Colonic mucosa (tissue), 4 donors: ENCODE measurements around the gene RBM47. TPM values are rescaled to one million over a fixed set of nuclear protein-coding genes. Genes with fewer than 3 reads are reported as not detected.
"Not testable (repeated sequence)": the region's sequence is repeated elsewhere in the genome, so short reads cannot be mapped to it uniquely, and the experiment has no call there.

Experiments
- DNase-seq: peaks from one replicate; pipeline ENCODE4 v3.0.0-alpha.2; 2020
- H3K27ac ChIP-seq: fragments of 200-600 bp; one replicate; pipeline ENCODE4 v1.8.0; 2021
- H3K27me3 ChIP-seq: fragments of 200-600 bp; one replicate; pipeline ENCODE4 v1.8.0; 2021
- H3K36me3 ChIP-seq: fragments of 200-600 bp; one replicate; pipeline ENCODE4 v1.8.0; 2021
- H3K4me1 ChIP-seq: fragments of 200-600 bp; one replicate; pipeline ENCODE4 v1.8.0; 2021; ENCODE audit warnings: mild to moderate bottlenecking
- H3K4me3 ChIP-seq: fragments of 200-600 bp; one replicate; pipeline ENCODE4 v1.8.0; 2021
- H3K9ac ChIP-seq, 2 donors: one replicate each; pipeline ENCODE4 v1.7.0; 2013; ENCODE audit warnings: control low read depth in 2 of 2, low read depth in 2 of 2, low read length in 2 of 2
- H3K9me3 ChIP-seq: fragments of 200-600 bp; one replicate; pipeline ENCODE4 v1.8.0; 2021
- intact Hi-C: fragments of 100-400 bp; cut with DNase I; formaldehyde crosslinking; loops from one replicate; pipeline ENCODE4 v1.14.1; 2022
- total RNA-seq, 2 donors: library from RNA; stranded (reverse); fragmentation: NEBNext Ultra II Directional in 1 of 2; extraction: Animal tissue kit (Norgen Biotek cat#: 25700) in 1 of 2; gene quantifications; one replicate each; pipeline ENCODE4 v1.2.1, GENCODE V29; 2021
- TF ChIP-seq, protein P1 (sequence below): fragments of 200-600 bp; IDR thresholded peaks from one replicate; pipeline ENCODE4 v1.8.0; 2022; ENCODE audit warnings: antibody characterized with exemption, mild to moderate bottlenecking
- donor health status: healthy.
- donor health status: DM: no; HTN: no; CAD: no.
- donor health status: DM: no; HTN: no; CAD: no.

The RBM47 gene
- total RNA-seq, 2 donors from 2014 or later = 279 to 281 TPM

DNA sequence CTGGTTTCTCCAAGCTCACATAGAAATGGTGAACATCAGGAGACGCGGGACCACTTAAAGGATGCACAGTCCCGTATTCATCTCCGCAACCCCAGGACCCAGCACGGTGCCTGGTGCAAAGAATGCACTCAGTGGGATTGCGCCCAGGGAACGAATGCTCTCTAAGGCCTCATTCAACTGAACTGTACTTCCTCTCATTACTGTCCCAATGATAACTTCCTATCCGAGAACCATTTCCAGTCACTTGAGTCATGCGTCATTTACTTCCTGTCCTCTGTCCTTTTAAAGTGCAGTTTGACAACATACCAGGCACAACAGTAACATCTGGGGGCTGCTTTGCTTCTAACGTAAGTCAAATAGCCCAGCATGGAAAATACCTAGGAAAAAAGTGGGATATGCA is 75.7 kb downstream of the RBM47 start:
- DNase-seq = no peak
- Histone ChIP-seq H3K9me3 (no peaks in the 10 kb centered on the region), H3K36me3 (no peaks in the 10 kb centered on the region), H3K4me1 (peaks cover 9% of the 10 kb centered on the region), H3K27ac (no peak overlapping the region), H3K9ac (no peak overlapping the region), H3K27me3 (no peaks in the 10 kb centered on the region), H3K4me3 (no peak overlapping the region)
- intact Hi-C loops = loop anchor here (5.0 to 10.0 kb wide), 2 partner anchors 37 to 161 kb away; no protein-coding TSS in a partner anchor
- TF ChIP-seq, protein P1, sequence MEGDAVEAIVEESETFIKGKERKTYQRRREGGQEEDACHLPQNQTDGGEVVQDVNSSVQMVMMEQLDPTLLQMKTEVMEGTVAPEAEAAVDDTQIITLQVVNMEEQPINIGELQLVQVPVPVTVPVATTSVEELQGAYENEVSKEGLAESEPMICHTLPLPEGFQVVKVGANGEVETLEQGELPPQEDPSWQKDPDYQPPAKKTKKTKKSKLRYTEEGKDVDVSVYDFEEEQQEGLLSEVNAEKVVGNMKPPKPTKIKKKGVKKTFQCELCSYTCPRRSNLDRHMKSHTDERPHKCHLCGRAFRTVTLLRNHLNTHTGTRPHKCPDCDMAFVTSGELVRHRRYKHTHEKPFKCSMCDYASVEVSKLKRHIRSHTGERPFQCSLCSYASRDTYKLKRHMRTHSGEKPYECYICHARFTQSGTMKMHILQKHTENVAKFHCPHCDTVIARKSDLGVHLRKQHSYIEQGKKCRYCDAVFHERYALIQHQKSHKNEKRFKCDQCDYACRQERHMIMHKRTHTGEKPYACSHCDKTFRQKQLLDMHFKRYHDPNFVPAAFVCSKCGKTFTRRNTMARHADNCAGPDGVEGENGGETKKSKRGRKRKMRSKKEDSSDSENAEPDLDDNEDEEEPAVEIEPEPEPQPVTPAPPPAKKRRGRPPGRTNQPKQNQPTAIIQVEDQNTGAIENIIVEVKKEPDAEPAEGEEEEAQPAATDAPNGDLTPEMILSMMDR = no peak

DNA sequence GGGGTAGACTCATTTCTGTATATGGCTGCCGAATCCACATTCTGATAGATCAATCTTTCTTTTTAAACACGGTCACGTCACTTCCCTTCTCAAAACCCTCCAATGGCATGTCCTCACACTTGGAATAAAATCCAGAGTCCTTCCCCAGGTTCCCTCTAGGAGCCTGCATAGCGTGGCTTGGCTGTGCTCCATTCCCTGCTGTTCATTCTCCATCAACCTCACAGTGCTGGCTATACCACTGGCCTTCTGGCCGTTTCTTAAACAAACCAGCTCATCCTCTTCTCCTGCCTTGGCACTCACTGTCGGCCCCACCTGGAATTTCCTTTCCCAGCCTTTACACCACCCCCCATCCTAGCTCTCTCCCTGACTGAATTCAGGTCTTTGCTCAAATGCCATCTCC is 77.1 kb downstream of the RBM47 start:
- TF ChIP-seq, protein P1 = no peak
- peak; percentile 32 for DNase-seq
- intact Hi-C loops = loop anchor here (5.0 to 10.0 kb wide), 2 partner anchors 35 to 162 kb away; no protein-coding TSS in a partner anchor
- Histone ChIP-seq H3K27me3 (no peaks in the 10 kb centered on the region), H3K9me3 (no peaks in the 10 kb centered on the region), H3K9ac (no peak overlapping the region), H3K27ac (no peak overlapping the region), H3K4me3 (no peak overlapping the region), H3K4me1 (peaks cover 9% of the 10 kb centered on the region), H3K36me3 (no peaks in the 10 kb centered on the region)

DNA sequence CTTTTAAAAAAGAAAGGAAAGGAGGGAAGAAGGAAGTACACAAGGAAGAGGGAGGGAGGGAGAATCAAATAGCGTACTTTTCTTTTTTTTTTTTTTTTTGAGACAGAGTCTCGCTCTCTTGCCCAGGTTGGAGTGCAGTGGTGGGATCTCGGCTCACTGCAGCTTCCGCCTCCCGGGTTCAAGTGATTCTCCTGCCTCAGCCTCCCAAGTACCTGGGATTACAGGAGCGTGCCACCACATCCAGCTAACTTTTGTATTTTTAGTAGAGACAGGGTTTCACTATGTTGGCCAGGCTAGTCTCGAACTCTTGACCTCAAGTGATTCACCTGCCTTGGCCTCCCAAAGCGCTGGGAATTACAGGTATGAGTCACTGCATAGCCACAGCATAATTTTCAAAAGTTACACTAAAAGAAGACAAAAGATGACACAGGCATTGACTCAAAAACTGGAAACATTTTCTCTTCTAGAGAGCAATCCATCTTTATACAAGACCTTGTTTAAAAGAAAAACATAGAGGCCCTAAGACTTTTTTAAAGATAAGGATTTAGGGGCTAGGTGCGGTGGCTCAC is 78.0 kb downstream of the RBM47 start:
- not testable (repeated sequence) for DNase-seq, H3K9me3 ChIP-seq, H3K27me3 ChIP-seq, H3K4me1 ChIP-seq, H3K36me3 ChIP-seq
- intact Hi-C loops = loop anchor here (5.0 to 10.0 kb wide), 2 partner anchors 34 to 163 kb away; no protein-coding TSS in a partner anchor
- H3K27ac ChIP-seq = peak overlapping the region; percentile 84
- peak overlapping the region in 1 of 2 donors; percentile 64 for H3K9ac ChIP-seq
- peak overlapping the region; percentile 22 for H3K4me3 ChIP-seq

DNA sequence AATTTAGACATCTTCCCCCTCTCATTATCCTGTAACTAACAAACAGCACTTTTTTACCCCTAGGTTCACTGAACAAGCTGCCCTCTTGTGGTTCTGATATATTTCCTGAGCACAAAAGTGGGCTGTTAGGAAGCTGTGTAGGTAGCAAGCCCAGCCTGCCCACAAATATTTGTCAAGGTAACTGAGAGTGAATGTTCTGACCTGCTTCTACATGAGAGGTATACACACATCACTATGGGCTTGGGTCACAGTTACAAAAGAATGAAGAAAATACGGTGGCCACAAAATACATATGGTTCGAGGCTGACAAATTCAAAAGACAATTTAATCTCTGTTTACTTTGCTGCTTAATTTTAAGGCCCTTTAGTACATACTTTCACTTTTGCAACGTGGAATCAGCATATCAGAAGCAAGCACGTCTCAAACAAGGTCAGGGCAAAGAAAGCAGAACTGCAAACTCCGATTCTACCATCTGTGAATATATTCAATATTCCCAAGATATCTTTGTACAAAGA is 78.7 kb downstream of the RBM47 start:
- peak; percentile 38 for DNase-seq
- H3K9ac ChIP-seq = peak overlapping the region in 1 of 2 donors; percentile 64
- H3K4me1 ChIP-seq = peaks cover 10% of the 10 kb centered on the region
- peak overlapping the region; percentile 84 for H3K27ac ChIP-seq
- H3K4me3 ChIP-seq = peak overlapping the region; percentile 22
- H3K36me3 ChIP-seq = no peaks in the 10 kb centered on the region
- no peaks in the 10 kb centered on the region for H3K27me3 ChIP-seq
- intact Hi-C loops = loop anchor here (5.0 to 10.0 kb wide), 2 partner anchors 34 to 164 kb away; no protein-coding TSS in a partner anchor
- TF ChIP-seq, protein P1 = peak; percentile 15
- H3K9me3 ChIP-seq = no peaks in the 10 kb centered on the region

DNA sequence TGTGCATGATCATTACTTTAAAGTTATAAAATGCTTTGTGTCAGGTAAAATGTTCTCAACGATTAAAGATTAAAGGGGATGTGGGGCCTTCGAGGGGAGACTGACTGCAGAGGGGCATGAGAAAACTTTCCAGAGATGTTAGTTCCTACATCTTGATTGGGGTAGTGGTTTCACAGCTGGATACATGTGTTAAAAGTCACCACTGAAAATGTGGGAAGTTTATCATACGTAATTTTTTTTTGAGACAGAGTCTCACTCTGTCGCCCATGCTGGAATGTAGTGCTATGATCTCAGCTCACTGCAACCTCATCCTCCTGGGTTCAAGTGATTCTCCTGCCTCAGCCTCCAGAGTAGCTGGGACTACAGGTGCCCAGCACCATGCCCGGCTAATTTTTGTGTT is 79.5 kb downstream of the RBM47 start:
- TF ChIP-seq, protein P1 = no peak
- Histone ChIP-seq H3K27ac (peak overlapping the region; percentile 84), H3K9me3 (no peaks in the 10 kb centered on the region), H3K9ac (peak overlapping the region in 1 of 2 donors; percentile 64), H3K27me3 (no peaks in the 10 kb centered on the region), H3K4me3 (no peak overlapping the region), H3K36me3 (no peaks in the 10 kb centered on the region), H3K4me1 (peaks cover 14% of the 10 kb centered on the region)
- intact Hi-C loops = loop anchor here (5.0 to 10.0 kb wide), 2 partner anchors 33 to 165 kb away; no protein-coding TSS in a partner anchor
- DNase-seq = no peak

DNA sequence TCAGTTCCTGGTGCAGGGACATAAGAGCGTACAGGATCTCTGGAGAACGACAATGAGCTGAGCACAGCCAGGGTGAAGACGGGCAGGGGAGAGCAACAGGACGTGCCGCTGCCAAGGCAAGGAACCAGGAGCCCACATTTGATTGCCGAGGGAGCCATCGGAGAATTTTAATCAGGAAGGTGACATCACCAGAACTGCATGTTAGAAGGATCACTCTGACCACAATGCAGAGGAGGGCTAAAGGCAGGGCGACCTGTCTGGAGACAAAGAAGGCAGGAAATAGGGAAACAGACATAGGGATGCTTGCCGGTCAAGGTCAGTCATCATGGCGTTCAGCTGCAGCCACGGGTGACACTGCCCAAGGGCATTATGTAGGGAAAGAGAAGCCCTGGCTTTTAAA is 81.4 kb downstream of the RBM47 start:
- Histone ChIP-seq H3K27me3 (no peaks in the 10 kb centered on the region), H3K27ac (peak overlapping the region; percentile 84), H3K4me3 (no peak overlapping the region), H3K9me3 (no peaks in the 10 kb centered on the region), H3K9ac (peak overlapping the region in 1 of 2 donors; percentile 79), H3K36me3 (no peaks in the 10 kb centered on the region), H3K4me1 (peaks cover 14% of the 10 kb centered on the region)
- intact Hi-C loops = no loop called here
- DNase-seq = no peak
- TF ChIP-seq, protein P1 = no peak
